PC-9 (cell line): ENCODE measurements around the gene CDCA7.

Experiments
- CTCF ChIP-seq: fragments of 200-600 bp; sonication (generic); conservative IDR thresholded peaks from 2 replicates; pipeline ENCODE4 v1.6.1; 2017; ENCODE audit warnings: mixed run types, antibody characterized with exemption, mild to moderate bottlenecking, moderate library complexity
- EZH2 ChIP-seq: fragments of 200-600 bp; sonication (generic); IDR thresholded peaks from 2 replicates; pipeline ENCODE4 v1.8.0; 2017; ENCODE audit warnings: antibody characterized with exemption, low read depth

GRCh38 chr2:173400760-173401159 lies 46.1 kb downstream of the CDCA7 start:
- TF ChIP-seq CTCF = 0 out of 2 replicates have a peak, but pooled peaks have one; percentile 22
- no peak for TF ChIP-seq EZH2
